ENCODE results near the gene JAG1. TPM values are rescaled to one million over a fixed set of nuclear protein-coding genes. Genes with fewer than 3 reads are reported as not detected.

The JAG1 gene
- total and polyA plus RNA-seq, 8 donors = 13.9 to 60.1 (median 25.1) TPM

- no peak overlapping the region for H3K4me3 ChIP-seq
- no peaks in the 10 kb centered on the region for H3K4me1 ChIP-seq
- no peak overlapping the region for H3K27ac ChIP-seq
- no peak for FAIRE-seq
- intact Hi-C loops (cut with DNase I) = no loop called here
- WGBS, 2 donors = 81 to 83% methylated on average over 14 of the region's 14 CpGs
- ATAC-seq = no peak
- no peak for DNase-seq
- H3K36me3 ChIP-seq = peaks cover 0 to 99% (median 80%) of the 10 kb centered on the region in 3 donors
- H3K27me3 ChIP-seq = no peaks in the 10 kb centered on the region
- TF ChIP-seq, protein P1, sequence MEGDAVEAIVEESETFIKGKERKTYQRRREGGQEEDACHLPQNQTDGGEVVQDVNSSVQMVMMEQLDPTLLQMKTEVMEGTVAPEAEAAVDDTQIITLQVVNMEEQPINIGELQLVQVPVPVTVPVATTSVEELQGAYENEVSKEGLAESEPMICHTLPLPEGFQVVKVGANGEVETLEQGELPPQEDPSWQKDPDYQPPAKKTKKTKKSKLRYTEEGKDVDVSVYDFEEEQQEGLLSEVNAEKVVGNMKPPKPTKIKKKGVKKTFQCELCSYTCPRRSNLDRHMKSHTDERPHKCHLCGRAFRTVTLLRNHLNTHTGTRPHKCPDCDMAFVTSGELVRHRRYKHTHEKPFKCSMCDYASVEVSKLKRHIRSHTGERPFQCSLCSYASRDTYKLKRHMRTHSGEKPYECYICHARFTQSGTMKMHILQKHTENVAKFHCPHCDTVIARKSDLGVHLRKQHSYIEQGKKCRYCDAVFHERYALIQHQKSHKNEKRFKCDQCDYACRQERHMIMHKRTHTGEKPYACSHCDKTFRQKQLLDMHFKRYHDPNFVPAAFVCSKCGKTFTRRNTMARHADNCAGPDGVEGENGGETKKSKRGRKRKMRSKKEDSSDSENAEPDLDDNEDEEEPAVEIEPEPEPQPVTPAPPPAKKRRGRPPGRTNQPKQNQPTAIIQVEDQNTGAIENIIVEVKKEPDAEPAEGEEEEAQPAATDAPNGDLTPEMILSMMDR (IDR thresholded peaks at IDR 0.05) = no peak
- H3K9me3 ChIP-seq = no peaks in the 10 kb centered on the region
Observed at GRCh38 chr20:10644458-10645204, 29.2 kb downstream of the JAG1 start.

DNA sequence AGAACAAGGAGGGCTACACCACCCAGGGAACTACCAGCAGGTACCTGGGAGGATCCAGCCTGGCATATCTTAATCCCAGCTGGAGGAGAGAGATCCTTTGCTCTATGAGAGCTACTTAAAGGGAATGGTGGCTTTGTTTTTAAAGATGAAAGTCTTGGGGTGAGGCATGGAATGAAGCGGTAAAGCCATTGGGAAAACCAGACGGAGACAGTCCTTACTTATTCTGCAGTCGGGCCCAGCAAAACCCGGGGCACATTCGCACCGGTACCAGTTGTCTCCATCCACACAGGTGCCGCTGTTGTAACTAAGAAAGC lies 30.3 kb downstream of the JAG1 start:
- no peak for DNase-seq
- WGBS, 2 donors = 97 to 98% methylated on average over 7 of the region's 7 CpGs
- Histone ChIP-seq H3K27ac (no peak overlapping the region), H3K36me3 (peaks cover 0 to 99% (median 78%) of the 10 kb centered on the region in 3 donors), H3K27me3 (no peaks in the 10 kb centered on the region), H3K4me3 (no peak overlapping the region), H3K9me3 (no peaks in the 10 kb centered on the region), H3K4me1 (no peaks in the 10 kb centered on the region)
- TF ChIP-seq, protein P1 (IDR thresholded peaks at IDR 0.05) = no peak
- intact Hi-C loops (cut with DNase I) = no loop called here
- no peak for FAIRE-seq
- ATAC-seq = no peak

DNA sequence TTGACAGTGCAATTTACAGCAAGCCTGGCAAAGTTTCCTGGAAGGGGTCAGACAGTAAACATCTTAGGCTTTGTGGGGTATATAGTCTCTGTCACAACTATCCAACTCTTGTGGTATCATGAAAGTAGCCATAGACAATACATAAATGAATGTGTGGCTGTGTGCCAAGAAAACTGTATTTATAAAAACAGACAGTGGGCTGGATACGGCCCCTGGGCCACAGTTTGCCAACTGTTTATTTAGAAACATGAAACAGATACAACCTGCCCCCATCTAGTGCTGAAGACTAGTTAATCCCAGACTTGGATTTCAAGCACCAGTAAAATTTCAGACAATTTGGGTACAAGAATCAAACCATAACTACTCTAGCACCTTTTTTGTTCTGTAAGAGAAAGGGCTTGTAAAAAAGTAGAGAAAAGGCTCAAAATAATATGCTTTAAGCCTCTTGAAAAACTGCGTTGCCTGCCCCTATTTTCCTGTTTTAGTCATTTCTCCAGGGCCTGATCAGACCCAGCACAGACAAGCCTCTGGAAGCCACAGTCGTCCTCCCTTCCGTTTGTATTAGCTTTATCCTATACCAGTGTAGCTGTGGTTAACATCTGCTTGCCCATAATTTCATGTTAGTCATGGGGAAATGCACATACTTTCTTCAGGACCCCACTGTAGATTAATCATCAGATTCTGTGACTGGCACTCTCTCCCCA lies 30.8 kb downstream of the JAG1 start:
- Histone ChIP-seq H3K4me1 (peaks cover 0 to under 1% (median 0%) of the 10 kb centered on the region in 3 donors), H3K36me3 (peaks cover 0 to 96% (median 78%) of the 10 kb centered on the region in 3 donors), H3K4me3 (no peak overlapping the region), H3K27ac (no peak overlapping the region), H3K27me3 (no peaks in the 10 kb centered on the region), H3K9me3 (no peaks in the 10 kb centered on the region)
- ATAC-seq (no peak), FAIRE-seq (no peak), DNase-seq (no peak)
- 65 to 68% methylated on average over 4 of the region's 4 CpGs for WGBS, 2 donors
- intact Hi-C loops (cut with DNase I) = no loop called here
- TF ChIP-seq, protein P1 (IDR thresholded peaks at IDR 0.05) = no peak

- no peak overlapping the region for H3K4me3 ChIP-seq
- ATAC-seq (no peak), DNase-seq (no peak), FAIRE-seq (no peak)
- 89 to 94% methylated on average over 7 of the region's 7 CpGs for WGBS, 2 donors
- peaks cover 0 to 85% (median 68%) of the 10 kb centered on the region in 3 donors for H3K36me3 ChIP-seq
- H3K4me1 ChIP-seq = peaks cover 0 to 6% (median 0%) of the 10 kb centered on the region in 3 donors
- no peaks in the 10 kb centered on the region for H3K9me3 ChIP-seq
- intact Hi-C loops (cut with DNase I) = no loop called here
- no peak overlapping the region for H3K27ac ChIP-seq
- H3K27me3 ChIP-seq = no peaks in the 10 kb centered on the region
- TF ChIP-seq, protein P1 (IDR thresholded peaks at IDR 0.05) = no peak
Observed at GRCh38 chr20:10641893-10642292, 31.9 kb downstream of the JAG1 start.

DNA sequence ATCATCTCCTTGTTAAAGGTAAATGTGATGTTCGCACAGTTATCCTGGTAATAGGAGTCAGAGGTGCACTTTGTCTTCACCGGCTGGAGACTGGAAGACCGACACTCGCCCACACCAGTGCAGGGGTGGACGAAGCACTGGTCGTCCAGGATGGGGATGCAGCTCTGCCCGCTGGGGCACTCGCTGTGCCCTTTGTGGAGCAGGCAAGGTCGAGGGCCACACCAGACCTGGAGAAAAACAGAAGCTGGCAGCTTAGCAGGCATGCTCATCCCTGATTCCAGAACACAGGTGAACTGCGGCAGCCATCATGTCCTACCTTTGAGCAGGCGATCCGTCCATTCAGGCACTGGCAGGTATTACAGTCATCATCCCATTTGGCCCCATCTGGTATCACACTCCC lies 32.3 kb downstream of the JAG1 start:
- WGBS, 2 donors = 92 to 96% methylated on average over 12 of the region's 12 CpGs
- ATAC-seq = no peak
- peaks cover 0 to 6% (median 0%) of the 10 kb centered on the region in 3 donors for H3K4me1 ChIP-seq
- H3K9me3 ChIP-seq = no peaks in the 10 kb centered on the region
- no peak overlapping the region for H3K4me3 ChIP-seq
- no peak for FAIRE-seq
- intact Hi-C loops (cut with DNase I) = no loop called here
- DNase-seq = no peak
- no peaks in the 10 kb centered on the region for H3K27me3 ChIP-seq
- TF ChIP-seq, protein P1 (IDR thresholded peaks at IDR 0.05) = no peak
- H3K27ac ChIP-seq = no peak overlapping the region
- peaks cover 0 to 80% (median 64%) of the 10 kb centered on the region in 3 donors for H3K36me3 ChIP-seq

All from pancreas (tissue), 10 donors.